Breast epithelium (tissue), 3 donors: ENCODE data around the gene DCLRE1C.

Experiments used
- CTCF ChIP-seq, 3 donors: fragments of 450-650 bp; IDR thresholded peaks; one replicate each; pipeline ENCODE4 v1.5.1; 2016 to 2017; ENCODE audit warnings: antibody characterized with exemption in 3 of 3, mild to moderate bottlenecking in 3 of 3, moderate library complexity in 3 of 3
- POLR2A ChIP-seq: fragments of 450-650 bp; IDR thresholded peaks from one replicate; pipeline ENCODE4 v1.6.1; 2016; ENCODE audit warnings: antibody characterized with exemption, mild to moderate bottlenecking, moderate library complexity

- TF ChIP-seq POLR2A (no peak), CTCF (IDR thresholded peaks at IDR 0.05) (no peak)
These were observed 29.9 kb downstream of the DCLRE1C start for GRCh38 chr10:14924013-14924412.
